22Rv1 (cell line): ENCODE data around the gene HS1BP3.

ENCODE experiments used
- CTCF ChIP-seq: fragments of 450-650 bp; IDR thresholded peaks from 2 replicates; pipeline ENCODE4 v1.5.1; 2017; ENCODE audit warnings: mild to moderate bottlenecking
- ZFX ChIP-seq: fragments of 450-650 bp; IDR thresholded peaks from 2 replicates; pipeline ENCODE4 v1.6.1; 2017; ENCODE audit warnings: antibody characterized with exemption, borderline replicate concordance

- TF ChIP-seq CTCF (no peak), ZFX (no peak)
Measured at GRCh38 chr2:20650393-20650876, 463 bp downstream of the HS1BP3 start.
